MCF 10A (cell line): ENCODE results near the gene SMIM44. TPM values are rescaled to one million over a fixed set of nuclear protein-coding genes. Genes with fewer than 3 reads are reported as not detected.

ENCODE experiments used
- Bru-seq: library from RNA; stranded (reverse); fragments of 400-500 nt; gene quantifications from one replicate; lab custom pipeline; 2021; lab: Mats Ljungman, UMichigan
- BruChase-seq, 2 experiments: library from RNA; stranded (reverse); fragments of 400-500 nt; gene quantifications; one replicate each; lab custom pipeline; 2021; lab: Mats Ljungman, UMichigan
- BruUV-seq: library from RNA; stranded (reverse); fragments of 400-500 nt; replicated peaks from 2 replicates; lab custom pipeline; 2021; lab: Mats Ljungman, UMichigan
- CTCF ChIA-PET: fragments of 300-600 bp; sonication (Branson Sonifier 250); formaldehyde crosslinking; extraction: SDS; loops from one replicate; lab custom pipeline; 2021; ENCODE audit warnings: antibody characterized with exemption, inconsistent platforms; lab: Yijun Ruan, JAX
- POLR2A ChIA-PET: fragments of 300-600, 350-650 bp; sonication (Branson Sonifier 250); formaldehyde crosslinking; extraction: SDS; loops from one replicate; lab custom pipeline; 2020; ENCODE audit warnings: antibody characterized with exemption, inconsistent platforms; lab: Yijun Ruan, JAX
- DNase-seq: peaks from one replicate; pipeline ENCODE4 v3.0.0-alpha.2; 2018; ENCODE audit not compliant: unreplicated experiment
- H3K27ac Mint-ChIP-seq: one replicate; pipeline ENCODE4 v1.8.0; 2022; ENCODE audit warnings: mild to moderate bottlenecking, low read depth, mixed read lengths; ENCODE audit not compliant: unreplicated experiment
- H3K27me3 Mint-ChIP-seq: one replicate; pipeline ENCODE4 v1.8.0; 2022; ENCODE audit warnings: mixed read lengths; ENCODE audit not compliant: insufficient read depth, unreplicated experiment
- H3K36me3 Mint-ChIP-seq: one replicate; pipeline ENCODE4 v1.8.0; 2022; ENCODE audit warnings: mild to moderate bottlenecking, moderate library complexity, mixed read lengths; ENCODE audit not compliant: insufficient read depth, unreplicated experiment
- H3K4me1 Mint-ChIP-seq: one replicate; pipeline ENCODE4 v1.8.0; 2022; ENCODE audit warnings: mixed read lengths; ENCODE audit not compliant: insufficient read depth, unreplicated experiment
- H3K4me3 Mint-ChIP-seq: one replicate; pipeline ENCODE4 v1.8.0; 2022; ENCODE audit warnings: mild to moderate bottlenecking, moderate library complexity, mixed read lengths; ENCODE audit not compliant: unreplicated experiment
- H3K9me3 Mint-ChIP-seq: one replicate; pipeline ENCODE4 v1.8.0; 2022; ENCODE audit warnings: mixed read lengths; ENCODE audit not compliant: unreplicated experiment
- CTCF ChIP-seq: fragments of 200-600 bp; IDR thresholded peaks from one replicate; pipeline ENCODE4 v1.8.0; 2022; ENCODE audit warnings: antibody characterized with exemption, mild to moderate bottlenecking; ENCODE audit not compliant: unreplicated experiment
- intact Hi-C: fragments of 100-400 bp; cut with micrococcal nuclease; formaldehyde crosslinking; loops from 2 replicates; pipeline ENCODE4 v1.14.1; 2022
- long read RNA-seq: library from polyadenylated mRNA; stranded (forward); transcript quantifications from one replicate; pipeline ENCODE4 v2.0.0, GENCODE V29; 2022
- total RNA-seq: library from RNA; stranded (reverse); gene quantifications from 2 replicates; pipeline ENCODE4 v1.2.3, GENCODE V29; 2022

Gene SMIM44
- total RNA-seq (not detected in 2 replicates), Bru-seq, nascent RNA (percentile 28 among the genes with signal in this experiment), BruChase-seq, experiment 1, labeled RNA remaining after a 6-hour chase (not detected), BruChase-seq, experiment 2, labeled RNA remaining after a 2-hour chase (not detected)
- long read RNA-seq: 0 reads

GRCh38 chr19:3483226-3483628, at the start of gene SMIM44:
Gene SMIM44 (minus strand): TSS chr19:3483441. CDS start chr19:3483403, 38 bp downstream.
- no peak within 1 kb of the TSS for H3K27ac Mint-ChIP-seq
- DNase-seq: no peak
- BruUV-seq: no TSS peak
- peak within 1 kb of the TSS; percentile 41 for H3K4me3 Mint-ChIP-seq
- no peaks in the 10 kb centered on the region for H3K9me3 Mint-ChIP-seq
- intact Hi-C loops: no loop called here
- ChIA-PET POLR2A (interaction anchor here (0.6 to 2.2 kb wide), 4 partner anchors 13 to 75 kb away, joined by 3 to 10 read pairs (median 4); partner anchors contain the start of gene DOHH), CTCF (interaction anchor here (0.6 to 6.5 kb wide), 6 partner anchors 10 to 297 kb away, joined by 3 to 76 read pairs (median 4); no protein-coding TSS in a partner anchor)
- peaks cover 5% of the 10 kb centered on the region for H3K4me1 Mint-ChIP-seq
- H3K36me3 Mint-ChIP-seq: no peaks in the 10 kb centered on the region
- no peak for TF ChIP-seq CTCF
- no peaks in the 10 kb centered on the region for H3K27me3 Mint-ChIP-seq

- Mint-ChIP-seq H3K4me1 (no peaks in the 10 kb centered on the region), H3K9me3 (no peaks in the 10 kb centered on the region), H3K27me3 (no peaks in the 10 kb centered on the region), H3K36me3 (peaks cover 46% of the 10 kb centered on the region), H3K27ac (no peak overlapping the region), H3K4me3 (no peak overlapping the region)
- ChIA-PET POLR2A (no interaction called here), CTCF (no interaction called here)
- DNase-seq: no peak
- BruUV-seq: no TSS peak
- TF ChIP-seq CTCF: no peak
- intact Hi-C loops: no loop called here
These were observed 49.8 kb upstream of the SMIM44 start for GRCh38 chr19:3533033-3533432.

DNA sequence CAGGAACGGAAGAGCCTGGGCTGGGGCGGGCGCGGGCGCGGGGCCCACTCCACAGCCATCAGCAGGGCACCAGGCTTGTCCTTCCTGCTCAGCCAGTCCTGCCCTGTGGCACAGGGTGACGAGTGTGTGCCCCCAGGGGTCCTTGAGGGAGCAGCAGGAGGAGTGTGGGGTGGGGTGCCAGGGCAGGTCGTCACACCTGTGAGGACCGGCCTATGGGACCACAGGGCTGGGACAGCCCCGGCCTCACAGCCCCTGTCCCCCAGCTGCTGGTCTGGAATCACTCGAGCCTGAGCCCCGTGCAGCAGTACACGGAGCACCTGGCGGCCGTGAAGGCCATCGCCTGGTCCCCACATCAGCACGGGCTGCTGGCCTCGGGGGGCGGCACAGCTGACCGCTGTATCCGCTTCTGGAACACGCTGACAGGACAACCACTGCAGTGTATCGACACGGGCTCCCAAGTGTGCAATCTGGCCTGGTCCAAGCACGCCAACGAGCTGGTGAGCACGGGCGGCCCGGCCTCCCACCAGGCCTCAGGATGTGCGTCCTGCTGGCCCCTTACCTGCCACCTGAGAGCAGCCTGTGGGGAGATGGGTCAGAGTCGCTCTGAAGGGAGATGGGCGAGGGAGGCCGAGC, 49.0 kb upstream of the SMIM44 start:
- CTCF ChIA-PET: interaction anchor here (0.6 kb wide), 1 partner anchor 582 kb away, joined by 3 read pairs; no protein-coding TSS in a partner anchor
- H3K36me3 Mint-ChIP-seq: peaks cover 39% of the 10 kb centered on the region
- POLR2A ChIA-PET: no interaction called here
- no peak for DNase-seq
- no peaks in the 10 kb centered on the region for H3K27me3 Mint-ChIP-seq
- H3K27ac Mint-ChIP-seq: no peak overlapping the region
- H3K9me3 Mint-ChIP-seq: no peaks in the 10 kb centered on the region
- no peak overlapping the region for H3K4me3 Mint-ChIP-seq
- intact Hi-C loops: no loop called here
- no TSS peak for BruUV-seq
- H3K4me1 Mint-ChIP-seq: no peaks in the 10 kb centered on the region
- TF ChIP-seq CTCF: no peak

- H3K9me3 Mint-ChIP-seq: no peaks in the 10 kb centered on the region
- H3K4me3 Mint-ChIP-seq: no peak overlapping the region
- H3K27me3 Mint-ChIP-seq: no peaks in the 10 kb centered on the region
- CTCF ChIA-PET: interaction anchor here (0.6 kb wide), 1 partner anchor 581 kb away, joined by 3 read pairs; no protein-coding TSS in a partner anchor
- peaks cover 42% of the 10 kb centered on the region for H3K36me3 Mint-ChIP-seq
- DNase-seq: no peak
- no peak overlapping the region for H3K27ac Mint-ChIP-seq
- POLR2A ChIA-PET: no interaction called here
- H3K4me1 Mint-ChIP-seq: no peaks in the 10 kb centered on the region
- TF ChIP-seq CTCF: no peak
- intact Hi-C loops: no loop called here
- BruUV-seq: no TSS peak
These were observed 48.5 kb upstream of the SMIM44 start for GRCh38 chr19:3531716-3532115.
